ENCODE results near the gene CHCHD6.

The CHCHD6 gene

GRCh38 chr3:126990890-126991289 lies 286.9 kb downstream of the CHCHD6 start:
- no peak overlapping the region for H3K27ac ChIP-seq (ENCODE audit: low read depth, low read length)
- H3K79me2 ChIP-seq (ENCODE audit: control insufficient read depth, insufficient read depth, low read length, unreplicated experiment) = peaks cover 48% of the 10 kb centered on the region
- no peak overlapping the region for H3K4me3 ChIP-seq (ENCODE audit: low read depth, low read length)
- H3K4me1 ChIP-seq (ENCODE audit: control insufficient read depth, insufficient read depth, low read length, unreplicated experiment) = peaks cover 23% of the 10 kb centered on the region
- H3K27me3 ChIP-seq (ENCODE audit: insufficient read depth, low read length) = no peaks in the 10 kb centered on the region
- H2AFZ ChIP-seq (ENCODE audit: low read length, unreplicated experiment) = no peak overlapping the region
- peaks cover 5% of the 10 kb centered on the region; the same call in 1 of the 2 replicates for H3K36me3 ChIP-seq (ENCODE audit: insufficient read depth, low read length)

GRCh38 chr3:126991366-126992200 lies 287.5 kb downstream of the CHCHD6 start:
- Histone ChIP-seq H3K27me3 (ENCODE audit: insufficient read depth, low read length) (no peaks in the 10 kb centered on the region), H3K79me2 (ENCODE audit: control insufficient read depth, insufficient read depth, low read length, unreplicated experiment) (peaks cover 45% of the 10 kb centered on the region), H3K27ac (ENCODE audit: low read depth, low read length) (no peak overlapping the region), H2AFZ (ENCODE audit: low read length, unreplicated experiment) (no peak overlapping the region), H3K4me1 (ENCODE audit: control insufficient read depth, insufficient read depth, low read length, unreplicated experiment) (peaks cover 22% of the 10 kb centered on the region), H3K36me3 (ENCODE audit: insufficient read depth, low read length) (peaks cover 5% of the 10 kb centered on the region; the same call in 1 of the 2 replicates), H3K4me3 (ENCODE audit: low read depth, low read length) (no peak overlapping the region)

- Histone ChIP-seq H3K4me1 (ENCODE audit: control insufficient read depth, insufficient read depth, low read length, unreplicated experiment) (peaks cover 25% of the 10 kb centered on the region), H3K4me3 (ENCODE audit: low read depth, low read length) (no peak overlapping the region), H2AFZ (ENCODE audit: low read length, unreplicated experiment) (no peak overlapping the region), H3K27ac (ENCODE audit: low read depth, low read length) (no peak overlapping the region), H3K79me2 (ENCODE audit: control insufficient read depth, insufficient read depth, low read length, unreplicated experiment) (peaks cover 44% of the 10 kb centered on the region), H3K27me3 (ENCODE audit: insufficient read depth, low read length) (no peaks in the 10 kb centered on the region), H3K36me3 (ENCODE audit: insufficient read depth, low read length) (peaks cover 5% of the 10 kb centered on the region; the same call in 1 of the 2 replicates)
These were observed 288.2 kb downstream of the CHCHD6 start for GRCh38 chr3:126992216-126992615.

- H2AFZ ChIP-seq (ENCODE audit: low read length, unreplicated experiment) = no peak overlapping the region
- H3K27ac ChIP-seq (ENCODE audit: low read depth, low read length) = no peak overlapping the region
- peaks cover 24% of the 10 kb centered on the region for H3K4me1 ChIP-seq (ENCODE audit: control insufficient read depth, insufficient read depth, low read length, unreplicated experiment)
- peaks cover 5% of the 10 kb centered on the region; the same call in 1 of the 2 replicates for H3K36me3 ChIP-seq (ENCODE audit: insufficient read depth, low read length)
- peaks cover 44% of the 10 kb centered on the region for H3K79me2 ChIP-seq (ENCODE audit: control insufficient read depth, insufficient read depth, low read length, unreplicated experiment)
- no peak overlapping the region for H3K4me3 ChIP-seq (ENCODE audit: low read depth, low read length)
- H3K27me3 ChIP-seq (ENCODE audit: insufficient read depth, low read length) = no peaks in the 10 kb centered on the region
These were observed 288.7 kb downstream of the CHCHD6 start for GRCh38 chr3:126992776-126993175.

GRCh38 chr3:126993436-126993835 lies 289.4 kb downstream of the CHCHD6 start:
- Histone ChIP-seq H3K4me1 (ENCODE audit: control insufficient read depth, insufficient read depth, low read length, unreplicated experiment) (peaks cover 24% of the 10 kb centered on the region), H3K36me3 (ENCODE audit: insufficient read depth, low read length) (peaks cover 5% of the 10 kb centered on the region; the same call in 1 of the 2 replicates), H3K27me3 (ENCODE audit: insufficient read depth, low read length) (no peaks in the 10 kb centered on the region), H3K27ac (ENCODE audit: low read depth, low read length) (no peak overlapping the region), H3K79me2 (ENCODE audit: control insufficient read depth, insufficient read depth, low read length, unreplicated experiment) (peaks cover 43% of the 10 kb centered on the region), H2AFZ (ENCODE audit: low read length, unreplicated experiment) (no peak overlapping the region), H3K4me3 (ENCODE audit: low read depth, low read length) (no peak overlapping the region)

- no peak overlapping the region for H3K4me3 ChIP-seq (ENCODE audit: low read depth, low read length)
- H3K27me3 ChIP-seq (ENCODE audit: insufficient read depth, low read length) = no peaks in the 10 kb centered on the region
- H2AFZ ChIP-seq (ENCODE audit: low read length, unreplicated experiment) = no peak overlapping the region
- H3K36me3 ChIP-seq (ENCODE audit: insufficient read depth, low read length) = no peaks in the 10 kb centered on the region
- no peak overlapping the region for H3K27ac ChIP-seq (ENCODE audit: low read depth, low read length)
- peaks cover 24% of the 10 kb centered on the region for H3K4me1 ChIP-seq (ENCODE audit: control insufficient read depth, insufficient read depth, low read length, unreplicated experiment)
- H3K79me2 ChIP-seq (ENCODE audit: control insufficient read depth, insufficient read depth, low read length, unreplicated experiment) = peaks cover 39% of the 10 kb centered on the region
These were observed 290.7 kb downstream of the CHCHD6 start for GRCh38 chr3:126994661-126995245.

GRCh38 chr3:126995254-126995780 lies 291.3 kb downstream of the CHCHD6 start:
- H3K79me2 ChIP-seq (ENCODE audit: control insufficient read depth, insufficient read depth, low read length, unreplicated experiment) = peaks cover 34% of the 10 kb centered on the region
- no peak overlapping the region for H3K4me3 ChIP-seq (ENCODE audit: low read depth, low read length)
- no peak overlapping the region for H2AFZ ChIP-seq (ENCODE audit: low read length, unreplicated experiment)
- H3K27ac ChIP-seq (ENCODE audit: low read depth, low read length) = no peak overlapping the region
- peaks cover 24% of the 10 kb centered on the region for H3K4me1 ChIP-seq (ENCODE audit: control insufficient read depth, insufficient read depth, low read length, unreplicated experiment)
- no peaks in the 10 kb centered on the region for H3K27me3 ChIP-seq (ENCODE audit: insufficient read depth, low read length)
- H3K36me3 ChIP-seq (ENCODE audit: insufficient read depth, low read length) = no peaks in the 10 kb centered on the region

GRCh38 chr3:126995926-126996512 lies 292.0 kb downstream of the CHCHD6 start:
- H3K79me2 ChIP-seq (ENCODE audit: control insufficient read depth, insufficient read depth, low read length, unreplicated experiment) = peaks cover 38% of the 10 kb centered on the region
- H3K27me3 ChIP-seq (ENCODE audit: insufficient read depth, low read length) = no peaks in the 10 kb centered on the region
- H2AFZ ChIP-seq (ENCODE audit: low read length, unreplicated experiment) = no peak overlapping the region
- no peak overlapping the region for H3K4me3 ChIP-seq (ENCODE audit: low read depth, low read length)
- H3K4me1 ChIP-seq (ENCODE audit: control insufficient read depth, insufficient read depth, low read length, unreplicated experiment) = peaks cover 24% of the 10 kb centered on the region
- no peaks in the 10 kb centered on the region for H3K36me3 ChIP-seq (ENCODE audit: insufficient read depth, low read length)
- no peak overlapping the region for H3K27ac ChIP-seq (ENCODE audit: low read depth, low read length)

GRCh38 chr3:126996905-126997304 lies 292.9 kb downstream of the CHCHD6 start:
- Histone ChIP-seq H3K4me3 (ENCODE audit: low read depth, low read length) (no peak overlapping the region), H3K27ac (ENCODE audit: low read depth, low read length) (no peak overlapping the region), H3K4me1 (ENCODE audit: control insufficient read depth, insufficient read depth, low read length, unreplicated experiment) (peaks cover 30% of the 10 kb centered on the region), H2AFZ (ENCODE audit: low read length, unreplicated experiment) (no peak overlapping the region), H3K36me3 (ENCODE audit: insufficient read depth, low read length) (no peaks in the 10 kb centered on the region), H3K27me3 (ENCODE audit: insufficient read depth, low read length) (no peaks in the 10 kb centered on the region), H3K79me2 (ENCODE audit: control insufficient read depth, insufficient read depth, low read length, unreplicated experiment) (peaks cover 39% of the 10 kb centered on the region)

- no peak overlapping the region for H3K27ac ChIP-seq (ENCODE audit: low read depth, low read length)
- H3K4me1 ChIP-seq (ENCODE audit: control insufficient read depth, insufficient read depth, low read length, unreplicated experiment) = peaks cover 35% of the 10 kb centered on the region
- no peaks in the 10 kb centered on the region for H3K36me3 ChIP-seq (ENCODE audit: insufficient read depth, low read length)
- H3K27me3 ChIP-seq (ENCODE audit: insufficient read depth, low read length) = no peaks in the 10 kb centered on the region
- peaks cover 33% of the 10 kb centered on the region for H3K79me2 ChIP-seq (ENCODE audit: control insufficient read depth, insufficient read depth, low read length, unreplicated experiment)
- no peak overlapping the region for H2AFZ ChIP-seq (ENCODE audit: low read length, unreplicated experiment)
- no peak overlapping the region for H3K4me3 ChIP-seq (ENCODE audit: low read depth, low read length)
These were observed 293.5 kb downstream of the CHCHD6 start for GRCh38 chr3:126997455-126998038.

Data from ACC112 (cell line).